Keratinocyte (primary cell): ENCODE measurements around the gene CACNA1S. TPM values are rescaled to one million over a fixed set of nuclear protein-coding genes. Genes with fewer than 3 reads are reported as not detected.

Experiments used
- DNase-seq: peaks from one replicate; pipeline ENCODE4 v3.0.0-alpha.2; 2011; ENCODE audit warnings: low read depth, missing footprints, low spot score
- FAIRE-seq: peaks from 2 replicates; lab custom pipeline; 2011; peaks lifted over from hg19 to GRCh38; lab: Jason Lieb, UNC
- H2AFZ ChIP-seq: 2 replicates; pipeline ENCODE4 v1.6.0; 2012; ENCODE audit warnings: low read length, control low read depth, inconsistent platforms; ENCODE audit not compliant: control insufficient read depth
- H3K27ac ChIP-seq: 2 replicates; pipeline ENCODE4 v1.5.1; 2011; ENCODE audit warnings: low read length; ENCODE audit not compliant: control insufficient read depth, insufficient read depth
- H3K27me3 ChIP-seq: 3 replicates; pipeline ENCODE4 v1.6.0; 2011; ENCODE audit warnings: low read length; ENCODE audit not compliant: control insufficient read depth, insufficient read depth; ENCODE audit errors: extremely low read depth
- H3K36me3 ChIP-seq, 2 experiments: 2 replicates in 1 of 2; 3 replicates in 1 of 2; pipeline ENCODE4 v1.5.1; 2011; ENCODE audit warnings: low read length in 2 of 2, mild to moderate bottlenecking in 1 of 2; ENCODE audit not compliant: control insufficient read depth in 2 of 2, insufficient read depth in 2 of 2; ENCODE audit errors: extremely low read depth in 1 of 2
- H3K4me1 ChIP-seq: 3 replicates; pipeline ENCODE4 v1.5.1; 2011; ENCODE audit warnings: low read length; ENCODE audit not compliant: control insufficient read depth, insufficient read depth; ENCODE audit errors: extremely low read depth
- H3K4me2 ChIP-seq: 3 replicates; pipeline ENCODE4 v1.6.0; 2011; ENCODE audit warnings: low read depth, low read length; ENCODE audit not compliant: control insufficient read depth, insufficient read depth; ENCODE audit errors: extremely low read depth
- H3K4me3 ChIP-seq, 3 experiments: fragments of 200-600 bp in 1 of 3; sonication (generic) in 1 of 3; 2 replicates in 2 of 3; 3 replicates in 1 of 3; pipeline ENCODE4 v1.5.1; 2011 to 2016; ENCODE audit warnings: low read length in 3 of 3, mild to moderate bottlenecking in 3 of 3, control low read depth in 2 of 3, inconsistent platforms in 1 of 3, low read depth in 1 of 3, mixed read lengths in 1 of 3, mixed run types in 1 of 3, moderate library complexity in 1 of 3; ENCODE audit not compliant: control insufficient read depth in 2 of 3, insufficient read depth in 2 of 3; ENCODE audit errors: extremely low read depth in 1 of 3
- H3K79me2 ChIP-seq: 2 replicates; pipeline ENCODE4 v1.6.0; 2012; ENCODE audit warnings: low read length; ENCODE audit not compliant: control insufficient read depth, insufficient read depth
- H3K9ac ChIP-seq: 3 replicates; pipeline ENCODE4 v1.6.0; 2011; ENCODE audit warnings: low read length; ENCODE audit not compliant: control insufficient read depth, insufficient read depth; ENCODE audit errors: extremely low read depth
- H3K9me1 ChIP-seq: 3 replicates; pipeline ENCODE4 v1.6.0; 2011; ENCODE audit warnings: low read length; ENCODE audit not compliant: control insufficient read depth, insufficient read depth; ENCODE audit errors: extremely low read depth
- H3K9me3 ChIP-seq: 2 replicates; pipeline ENCODE4 v1.5.1; 2012; ENCODE audit warnings: low read depth, low read length; ENCODE audit not compliant: control insufficient read depth
- H4K20me1 ChIP-seq: 3 replicates; pipeline ENCODE4 v1.6.0; 2011; ENCODE audit warnings: low read length; ENCODE audit not compliant: control insufficient read depth, insufficient read depth; ENCODE audit errors: extremely low read depth
- CTCF ChIP-seq, 3 experiments: IDR thresholded peaks in 1 of 3; conservative IDR thresholded peaks in 1 of 3; optimal IDR thresholded peaks in 1 of 3; 2 replicates in 2 of 3; 3 replicates in 1 of 3; pipeline versions ENCODE3 to v1.5.1; 2011; ENCODE audit warnings: low read length in 3 of 3, mild to moderate bottlenecking in 3 of 3, moderate library complexity in 2 of 3, control low read depth in 1 of 3, inconsistent platforms in 1 of 3; ENCODE audit not compliant: insufficient read depth in 2 of 3; ENCODE audit errors: extremely low read depth in 1 of 3
- EZH2 ChIP-seq: IDR thresholded peaks from one replicate; pipeline ENCODE4 v1.6.1; 2012; ENCODE audit warnings: inconsistent platforms, mild to moderate bottlenecking, low read length, moderate library complexity
- dilution Hi-C: fragments of 300-500 bp; cut with MboI; formaldehyde crosslinking; loops from one replicate; pipeline ENCODE4 v1.7.0; 2020; ENCODE audit warnings: low sequenced_read_pairs; ENCODE audit not compliant: extremely low pct_ligation_motif_present
- polyA plus RNA-seq, 5 experiments: library from polyadenylated mRNA; depleted of rRNA in 3 of 5; stranded (reverse) in 3 of 5; stranded (forward) in 1 of 5; unstranded in 1 of 5; fragments of >200 nt; gene quantifications; 1 replicate in 1 of 5; 2 replicates in 3 of 5; 3 replicates in 1 of 5; pipeline versions ENCODE4 v1.2.1 to v1.2.3, GENCODE V29; 2011 to 2012; ENCODE audit warnings: missing spikeins in 2 of 5, low read depth in 1 of 5, low replicate concordance in 1 of 5

The CACNA1S gene
- polyA plus RNA-seq, 1 donor (not counting 4 experiments of a cell fraction or from before 2014, with no cell fraction given) = not detected

- Histone ChIP-seq H2AFZ (no peak overlapping the region), H3K27me3 (no peaks in the 10 kb centered on the region), H3K4me1 (no peaks in the 10 kb centered on the region), H3K79me2 (no peaks in the 10 kb centered on the region), H3K4me2 (no peak overlapping the region), H3K9me3 (no peaks in the 10 kb centered on the region), H3K9ac (no peak overlapping the region), H3K4me3 (no peak overlapping the region), H3K36me3 (peaks cover 23 to 30% of the 10 kb centered on the region in 2 experiments), H4K20me1 (no peaks in the 10 kb centered on the region), H3K27ac (no peak overlapping the region), H3K9me1 (no peaks in the 10 kb centered on the region)
- FAIRE-seq = no peak
- TF ChIP-seq CTCF (optimal IDR thresholded peaks at IDR 0.05 in 1 of 3, IDR thresholded peaks at IDR 0.05 in 1 of 3, conservative IDR thresholded peaks at IDR 0.05 in 1 of 3; ENCODE audit: extremely low read depth in 1 of 3, insufficient read depth in 2 of 3, low read length in 3 of 3) (no peak), EZH2 (no peak)
- DNase-seq = no peak
- dilution Hi-C loops = no loop called here
These were observed 32.5 kb upstream of the CACNA1S start for GRCh38 chr1:201144701-201145100.

DNA sequence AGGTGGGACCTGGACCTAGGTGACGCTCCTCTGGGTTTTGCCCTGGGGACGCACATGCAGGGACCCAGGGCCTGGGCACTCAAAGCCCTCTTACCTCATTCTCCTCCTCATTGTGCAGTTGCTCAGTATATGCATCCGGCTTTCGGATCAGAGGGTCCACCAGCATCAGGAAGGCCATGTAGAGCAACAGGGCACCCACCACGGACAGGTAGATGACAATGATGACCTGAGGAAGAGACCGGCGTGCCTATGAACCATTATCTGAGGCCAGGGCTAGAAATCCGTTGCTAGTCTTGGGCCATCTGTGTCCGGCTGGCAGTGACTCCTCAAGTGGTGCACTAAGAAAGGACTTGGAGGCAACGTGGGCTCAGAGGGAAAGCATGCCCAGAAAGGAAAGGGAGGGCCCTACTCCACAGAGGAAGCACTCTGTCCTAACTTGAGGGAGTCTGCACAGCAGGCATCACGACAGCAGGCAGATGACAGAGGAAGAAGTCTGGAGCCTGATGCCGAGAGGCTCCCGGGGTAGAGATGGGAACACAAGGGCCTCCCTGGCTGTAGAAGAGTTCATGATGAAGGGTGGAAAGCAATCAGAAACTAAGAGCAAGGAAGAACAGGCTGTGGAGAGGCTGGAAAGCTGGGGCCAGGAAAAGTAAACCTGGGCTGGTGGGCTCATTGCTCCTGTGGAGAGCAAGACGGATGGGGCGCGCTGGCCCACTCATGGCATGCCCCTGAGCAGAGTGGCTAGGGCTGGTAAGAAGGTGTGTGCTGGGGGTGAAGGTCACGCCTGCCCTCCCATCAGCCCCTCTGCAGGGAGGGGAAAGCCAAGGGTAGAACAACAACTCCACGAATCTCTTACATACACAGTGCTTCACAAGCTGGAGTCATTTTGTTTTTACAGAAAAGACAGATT lies 31.8 kb upstream of the CACNA1S start:
- Histone ChIP-seq H3K9me3 (no peaks in the 10 kb centered on the region), H2AFZ (no peak overlapping the region), H3K36me3 (peaks cover 23 to 30% of the 10 kb centered on the region in 2 experiments), H3K4me2 (no peak overlapping the region), H3K79me2 (no peaks in the 10 kb centered on the region), H3K4me3 (no peak overlapping the region), H3K4me1 (no peaks in the 10 kb centered on the region), H4K20me1 (no peaks in the 10 kb centered on the region), H3K27me3 (no peaks in the 10 kb centered on the region), H3K27ac (no peak overlapping the region), H3K9me1 (no peaks in the 10 kb centered on the region), H3K9ac (no peak overlapping the region)
- no peak for FAIRE-seq
- dilution Hi-C loops = no loop called here
- TF ChIP-seq EZH2 = no peak
- TF ChIP-seq CTCF (optimal IDR thresholded peaks at IDR 0.05 in 1 of 3, IDR thresholded peaks at IDR 0.05 in 1 of 3, conservative IDR thresholded peaks at IDR 0.05 in 1 of 3; ENCODE audit: extremely low read depth in 1 of 3, insufficient read depth in 2 of 3, low read length in 3 of 3) = no peak
- no peak for DNase-seq
